Measurements from ENCODE around the gene GLI3. TPM values are rescaled to one million over a fixed set of nuclear protein-coding genes. Genes with fewer than 3 reads are reported as not detected.

Gene GLI3
- total RNA-seq, 1 donor from 2014 or later: 27.7 TPM

DNA sequence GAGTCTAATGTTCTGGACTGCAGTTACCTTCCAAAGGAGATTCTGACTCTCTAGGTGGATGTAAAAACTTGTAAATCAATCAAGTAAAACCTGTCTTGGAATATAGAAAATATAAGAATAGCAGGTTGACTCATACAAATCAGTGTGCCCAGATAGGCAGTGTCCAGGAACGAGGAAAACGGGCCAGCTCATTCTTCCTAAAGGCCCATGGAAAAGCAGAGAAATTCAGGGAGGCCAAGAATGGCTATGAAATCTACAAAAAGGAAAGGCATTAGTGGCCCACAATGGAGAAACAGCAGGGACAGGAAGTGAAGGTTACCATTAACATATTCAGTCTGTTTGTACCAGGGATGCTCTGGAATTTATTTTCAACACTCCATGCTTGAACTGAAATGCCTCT is 14.9 kb downstream of the GLI3 start:
- no peak for FAIRE-seq
- Mint-ChIP-seq H3K4me1 (ENCODE audit: low read depth, unreplicated experiment) (peaks cover 20% of the 10 kb centered on the region), H3K9me3 (ENCODE audit: unreplicated experiment) (no peaks in the 10 kb centered on the region), H3K36me3 (ENCODE audit: low read depth, unreplicated experiment) (peaks cover 6% of the 10 kb centered on the region), H3K27ac (ENCODE audit: unreplicated experiment) (no peak overlapping the region), H3K27me3 (ENCODE audit: low read depth, unreplicated experiment) (no peaks in the 10 kb centered on the region), H3K4me3 (ENCODE audit: unreplicated experiment) (no peak overlapping the region)
- H3K79me2 ChIP-seq (ENCODE audit: insufficient read depth, low read length): peaks cover 25% of the 10 kb centered on the region
- DNase-seq (ENCODE audit: low read depth): no peak
- TF ChIP-seq, protein P1, sequence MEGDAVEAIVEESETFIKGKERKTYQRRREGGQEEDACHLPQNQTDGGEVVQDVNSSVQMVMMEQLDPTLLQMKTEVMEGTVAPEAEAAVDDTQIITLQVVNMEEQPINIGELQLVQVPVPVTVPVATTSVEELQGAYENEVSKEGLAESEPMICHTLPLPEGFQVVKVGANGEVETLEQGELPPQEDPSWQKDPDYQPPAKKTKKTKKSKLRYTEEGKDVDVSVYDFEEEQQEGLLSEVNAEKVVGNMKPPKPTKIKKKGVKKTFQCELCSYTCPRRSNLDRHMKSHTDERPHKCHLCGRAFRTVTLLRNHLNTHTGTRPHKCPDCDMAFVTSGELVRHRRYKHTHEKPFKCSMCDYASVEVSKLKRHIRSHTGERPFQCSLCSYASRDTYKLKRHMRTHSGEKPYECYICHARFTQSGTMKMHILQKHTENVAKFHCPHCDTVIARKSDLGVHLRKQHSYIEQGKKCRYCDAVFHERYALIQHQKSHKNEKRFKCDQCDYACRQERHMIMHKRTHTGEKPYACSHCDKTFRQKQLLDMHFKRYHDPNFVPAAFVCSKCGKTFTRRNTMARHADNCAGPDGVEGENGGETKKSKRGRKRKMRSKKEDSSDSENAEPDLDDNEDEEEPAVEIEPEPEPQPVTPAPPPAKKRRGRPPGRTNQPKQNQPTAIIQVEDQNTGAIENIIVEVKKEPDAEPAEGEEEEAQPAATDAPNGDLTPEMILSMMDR (IDR thresholded peaks at IDR 0.05; ENCODE audit: insufficient read depth, low read depth, low read length): no peak
- no peak for TF ChIP-seq EZH2 (IDR thresholded peaks at IDR 0.05; ENCODE audit: insufficient read depth, low read length)
- no peak overlapping the region for H3K4me3 ChIP-seq (ENCODE audit: insufficient read depth, low read depth, low read length)
- H3K4me2 ChIP-seq (ENCODE audit: low read length): no peak overlapping the region
- no peak overlapping the region for H3K9ac ChIP-seq (ENCODE audit: low read length)
- no peaks in the 10 kb centered on the region for H3K27me3 ChIP-seq (ENCODE audit: insufficient read depth, low read length)
- H3K9me3 ChIP-seq (ENCODE audit: insufficient read depth, low read depth, low read length): no peaks in the 10 kb centered on the region
- no peak overlapping the region for H2AFZ ChIP-seq (ENCODE audit: low read depth, low read length)
- H3K27ac ChIP-seq (ENCODE audit: low read depth, low read length): no peak overlapping the region
- no peaks in the 10 kb centered on the region for H3K4me1 ChIP-seq (ENCODE audit: insufficient read depth, low read length)
- H4K20me1 ChIP-seq (ENCODE audit: insufficient read depth, low read length): peaks cover 12% of the 10 kb centered on the region
- H3K36me3 ChIP-seq (ENCODE audit: insufficient read depth, low read length): peaks cover 4% of the 10 kb centered on the region

DNA sequence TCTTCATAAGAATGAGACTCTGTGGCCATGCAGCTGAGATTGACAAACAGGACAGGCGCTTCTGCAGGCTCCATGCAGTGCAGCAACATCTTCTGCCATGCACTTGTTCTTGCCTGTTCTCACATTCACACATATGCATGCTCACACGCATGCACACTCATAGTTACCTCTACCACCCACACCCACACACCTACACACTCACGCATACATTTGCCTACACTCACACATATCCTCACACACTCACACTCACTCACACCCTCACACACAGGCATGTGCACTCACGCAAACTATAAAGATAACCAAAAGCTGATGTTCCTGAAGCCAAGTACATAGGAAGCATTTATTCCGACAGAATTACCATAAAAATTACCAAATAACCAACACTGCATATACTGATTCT is 15.7 kb downstream of the GLI3 start:
- no peak overlapping the region for H2AFZ ChIP-seq (ENCODE audit: low read depth, low read length)
- H3K9me3 ChIP-seq (ENCODE audit: insufficient read depth, low read depth, low read length): no peaks in the 10 kb centered on the region
- Mint-ChIP-seq H3K9me3 (ENCODE audit: unreplicated experiment) (no peaks in the 10 kb centered on the region), H3K36me3 (ENCODE audit: low read depth, unreplicated experiment) (peaks cover 6% of the 10 kb centered on the region), H3K27me3 (ENCODE audit: low read depth, unreplicated experiment) (no peaks in the 10 kb centered on the region), H3K27ac (ENCODE audit: unreplicated experiment) (no peak overlapping the region), H3K4me3 (ENCODE audit: unreplicated experiment) (no peak overlapping the region), H3K4me1 (ENCODE audit: low read depth, unreplicated experiment) (peaks cover 14% of the 10 kb centered on the region)
- no peaks in the 10 kb centered on the region for H3K27me3 ChIP-seq (ENCODE audit: insufficient read depth, low read length)
- TF ChIP-seq, protein P1 (IDR thresholded peaks at IDR 0.05; ENCODE audit: insufficient read depth, low read depth, low read length): no peak
- TF ChIP-seq EZH2 (IDR thresholded peaks at IDR 0.05; ENCODE audit: insufficient read depth, low read length): no peak
- H3K9ac ChIP-seq (ENCODE audit: low read length): no peak overlapping the region
- peaks cover 4% of the 10 kb centered on the region for H3K36me3 ChIP-seq (ENCODE audit: insufficient read depth, low read length)
- DNase-seq (ENCODE audit: low read depth) (no peak), FAIRE-seq (no peak)
- peaks cover 30% of the 10 kb centered on the region for H3K79me2 ChIP-seq (ENCODE audit: insufficient read depth, low read length)
- no peak overlapping the region for H3K27ac ChIP-seq (ENCODE audit: low read depth, low read length)
- no peaks in the 10 kb centered on the region for H3K4me1 ChIP-seq (ENCODE audit: insufficient read depth, low read length)
- H4K20me1 ChIP-seq (ENCODE audit: insufficient read depth, low read length): peaks cover 10% of the 10 kb centered on the region
- H3K4me2 ChIP-seq (ENCODE audit: low read length): no peak overlapping the region
- H3K4me3 ChIP-seq (ENCODE audit: insufficient read depth, low read depth, low read length): no peak overlapping the region

DNA sequence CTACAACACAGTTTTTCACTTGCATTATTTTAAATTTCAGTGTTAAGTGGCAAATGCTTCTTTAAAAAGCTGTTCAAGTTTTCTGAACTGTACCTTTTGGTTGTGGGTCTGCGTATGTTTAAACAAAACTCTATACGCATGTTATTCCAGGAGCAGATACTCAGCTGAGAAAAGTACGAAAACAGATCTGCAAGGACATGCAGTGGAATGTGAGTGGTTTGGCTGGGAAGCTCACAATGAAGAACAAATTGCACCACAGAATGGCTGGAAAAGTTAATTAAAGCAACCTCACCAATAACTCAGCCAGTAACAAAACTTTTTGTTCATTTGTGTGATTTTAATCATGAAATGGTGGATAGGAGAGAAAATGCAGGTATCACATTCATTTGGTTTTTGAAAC is 17.6 kb downstream of the GLI3 start:
- H3K27ac Mint-ChIP-seq (ENCODE audit: unreplicated experiment): peak overlapping the region; percentile 37
- Histone ChIP-seq H3K4me3 (ENCODE audit: insufficient read depth, low read depth, low read length) (no peak overlapping the region), H2AFZ (ENCODE audit: low read depth, low read length) (no peak overlapping the region), H3K9ac (ENCODE audit: low read length) (no peak overlapping the region), H3K9me3 (ENCODE audit: insufficient read depth, low read depth, low read length) (no peaks in the 10 kb centered on the region), H3K27ac (ENCODE audit: low read depth, low read length) (no peak overlapping the region), H3K27me3 (ENCODE audit: insufficient read depth, low read length) (no peaks in the 10 kb centered on the region), H3K36me3 (ENCODE audit: insufficient read depth, low read length) (peaks cover 4% of the 10 kb centered on the region), H3K4me1 (ENCODE audit: insufficient read depth, low read length) (no peaks in the 10 kb centered on the region), H3K79me2 (ENCODE audit: insufficient read depth, low read length) (peaks cover 27% of the 10 kb centered on the region), H3K4me2 (ENCODE audit: low read length) (no peak overlapping the region), H4K20me1 (ENCODE audit: insufficient read depth, low read length) (peaks cover 16% of the 10 kb centered on the region)
- H3K36me3 Mint-ChIP-seq (ENCODE audit: low read depth, unreplicated experiment): peaks cover 6% of the 10 kb centered on the region
- H3K4me1 Mint-ChIP-seq (ENCODE audit: low read depth, unreplicated experiment): peaks cover 13% of the 10 kb centered on the region
- H3K9me3 Mint-ChIP-seq (ENCODE audit: unreplicated experiment): no peaks in the 10 kb centered on the region
- no peaks in the 10 kb centered on the region for H3K27me3 Mint-ChIP-seq (ENCODE audit: low read depth, unreplicated experiment)
- H3K4me3 Mint-ChIP-seq (ENCODE audit: unreplicated experiment): no peak overlapping the region
- TF ChIP-seq EZH2 (IDR thresholded peaks at IDR 0.05; ENCODE audit: insufficient read depth, low read length): no peak
- TF ChIP-seq, protein P1 (IDR thresholded peaks at IDR 0.05; ENCODE audit: insufficient read depth, low read depth, low read length): no peak
- DNase-seq (ENCODE audit: low read depth) (peak; percentile 31), FAIRE-seq (peak; percentile 5)
